SK-N-SH (cell line): ENCODE results near the gene PAWR. TPM values are rescaled to one million over a fixed set of nuclear protein-coding genes. Genes with fewer than 3 reads are reported as not detected.

Source experiments
- CTCF ChIA-PET: fragments of 300-600, 350-600 bp; formaldehyde crosslinking; extraction: SDS; loops from one replicate; lab custom pipeline; 2021; lab: Yijun Ruan, JAX
- POLR2A ChIA-PET: fragments of 350-600 bp; sonication (Branson Sonifier 250); formaldehyde crosslinking; extraction: SDS; loops from one replicate; lab custom pipeline; 2020; ENCODE audit warnings: antibody characterized with exemption, inconsistent platforms; lab: Yijun Ruan, JAX
- DNase-seq: peaks from one replicate; pipeline ENCODE4 v3.0.0; 2012
- H2AFZ ChIP-seq: fragments of 200-600 bp; sonication (generic); 2 replicates; pipeline ENCODE4 v1.8.1; 2016; ENCODE audit warnings: antibody characterized with exemption, mild to moderate bottlenecking, low read depth
- H3F3A ChIP-seq: fragments of 200-600 bp; sonication (generic); replicated peaks from 2 replicates; pipeline ENCODE3; 2016; ENCODE audit warnings: antibody characterized with exemption, mild to moderate bottlenecking; ENCODE audit not compliant: insufficient read depth
- H3K27ac ChIP-seq, 2 experiments: fragments of 200-500 bp in 1 of 2; fragments of 200-600 bp in 1 of 2; sonication (Bioruptor generic) in 1 of 2; sonication (generic), shearing (Covaris generic) in 1 of 2; 2 replicates each; pipeline versions ENCODE4 v1.5.1 to v1.6.1; 2014 to 2016; ENCODE audit warnings: low read depth in 2 of 2, inconsistent platforms in 1 of 2, low read length in 1 of 2, mild to moderate bottlenecking in 1 of 2, mixed read lengths in 1 of 2
- H3K27me3 ChIP-seq: fragments of 200-600 bp; sonication (generic), shearing (Covaris generic); 2 replicates; pipeline ENCODE4 v1.6.1; 2016; ENCODE audit warnings: mixed run types; ENCODE audit not compliant: insufficient read depth
- H3K36me3 ChIP-seq, 2 experiments: fragments of 200-500 bp in 1 of 2; fragments of 200-600 bp in 1 of 2; sonication (Bioruptor generic) in 1 of 2; sonication (generic) in 1 of 2; replicated peaks in 1 of 2; 2 replicates each; pipeline versions ENCODE3 to v1.5.1; 2014 to 2016; ENCODE audit warnings: low read length in 1 of 2, mild to moderate bottlenecking in 1 of 2; ENCODE audit not compliant: insufficient read depth in 2 of 2, control insufficient read depth in 1 of 2
- H3K4me1 ChIP-seq, 2 experiments: fragments of 200-500 bp in 1 of 2; fragments of 200-600 bp in 1 of 2; sonication (Bioruptor generic) in 1 of 2; sonication (generic), shearing (Covaris generic) in 1 of 2; 2 replicates each; pipeline versions ENCODE4 v1.5.1 to v1.6.1; 2014 to 2016; ENCODE audit warnings: low read depth in 1 of 2, low read length in 1 of 2, mixed run types in 1 of 2; ENCODE audit not compliant: insufficient read depth in 2 of 2, control insufficient read depth in 1 of 2
- H3K4me2 ChIP-seq: fragments of 200-600 bp; sonication (generic), shearing (Covaris generic); 2 replicates; pipeline ENCODE4 v1.6.1; 2017; ENCODE audit warnings: mixed run types
- H3K4me3 ChIP-seq, 2 experiments: fragments of 200-500 bp in 1 of 2; fragments of 200-600 bp in 1 of 2; sonication (Bioruptor generic) in 1 of 2; sonication (generic), shearing (Covaris generic) in 1 of 2; 2 replicates each; pipeline versions ENCODE4 v1.5.1 to v1.8.1; 2014 to 2016; ENCODE audit warnings: low read depth in 2 of 2, inconsistent platforms in 1 of 2, low read length in 1 of 2, mild to moderate bottlenecking in 1 of 2, mixed read lengths in 1 of 2, moderate library complexity in 1 of 2
- H3K79me2 ChIP-seq: fragments of 200-600 bp; sonication (generic); 2 replicates; pipeline ENCODE4 v1.8.1; 2017; ENCODE audit warnings: mild to moderate bottlenecking; ENCODE audit not compliant: insufficient read depth
- H3K9ac ChIP-seq: fragments of 200-600 bp; sonication (generic); 2 replicates; pipeline ENCODE4 v1.6.1; 2017; ENCODE audit warnings: mixed run types
- H3K9me2 ChIP-seq: fragments of 200-600 bp; sonication (generic); 2 replicates; pipeline ENCODE4 v1.6.1; 2017; ENCODE audit warnings: mixed run types
- H3K9me3 ChIP-seq: fragments of 200-600 bp; sonication (generic); 2 replicates; pipeline ENCODE4 v1.6.1; 2017; ENCODE audit warnings: mixed run types, mild to moderate bottlenecking, moderate library complexity
- H4K20me1 ChIP-seq: fragments of 200-600 bp; sonication (generic); 2 replicates; pipeline ENCODE4 v1.6.1; 2017; ENCODE audit warnings: mild to moderate bottlenecking, mixed run types; ENCODE audit not compliant: insufficient read depth
- CHD2 ChIP-seq: fragments of 150-350 bp; IDR thresholded peaks from 2 replicates; pipeline ENCODE4 v1.6.1; 2018; ENCODE audit warnings: low read length; ENCODE audit not compliant: partially characterized antibody
- CTCF ChIP-seq: fragments of 200-600 bp; sonication (generic); IDR thresholded peaks from 2 replicates; pipeline ENCODE4 v1.6.1; 2017; ENCODE audit warnings: antibody characterized with exemption, mild to moderate bottlenecking, moderate library complexity
- ELF1 ChIP-seq: IDR thresholded peaks from 2 replicates; pipeline ENCODE4 v1.4.0; 2012
- EP300 ChIP-seq, 2 experiments: IDR thresholded peaks; 2 replicates each; pipeline versions ENCODE4 v1.4.0 to v1.6.1; 2012; ENCODE audit warnings: borderline replicate concordance in 1 of 2, low read depth in 1 of 2, low read length in 1 of 2
- EZH2phosphoT487 ChIP-seq: fragments of 200-600 bp; sonication (generic); IDR thresholded peaks from 2 replicates; pipeline ENCODE4 v1.6.1; 2017; ENCODE audit warnings: low read depth, mixed run types, mild to moderate bottlenecking, antibody characterized with exemption, moderate library complexity, borderline replicate concordance
- FOSL2 ChIP-seq: IDR thresholded peaks from 2 replicates; pipeline ENCODE4 v1.4.0; 2012; ENCODE audit warnings: low read depth, mild to moderate bottlenecking, moderate library complexity, borderline replicate concordance
- FOXJ3 ChIP-seq: sonication (generic); formaldehyde crosslinking; IDR thresholded peaks from 2 replicates; pipeline ENCODE4 v1.5.1; 2020; ENCODE audit warnings: mild to moderate bottlenecking, missing genetic modification reagents
- FOXM1 ChIP-seq: IDR thresholded peaks from 2 replicates; pipeline ENCODE4 v1.4.0; 2012; ENCODE audit warnings: low read depth, mild to moderate bottlenecking
- JUND ChIP-seq: IDR thresholded peaks from 2 replicates; pipeline ENCODE4 v1.4.0; 2012
- MXI1 ChIP-seq: IDR thresholded peaks from 2 replicates; pipeline ENCODE4 v1.6.1; 2012; ENCODE audit warnings: mild to moderate bottlenecking, low read depth, low read length, improper control_type of control experiment
- NFIC ChIP-seq: IDR thresholded peaks from 2 replicates; pipeline ENCODE4 v1.4.0; 2012; ENCODE audit warnings: borderline replicate concordance
- NRF1 ChIP-seq: IDR thresholded peaks from 2 replicates; pipeline ENCODE4 v1.6.1; 2012; ENCODE audit warnings: low read depth, mild to moderate bottlenecking, low read length
- RXRA ChIP-seq: IDR thresholded peaks from 2 replicates; pipeline ENCODE4 v1.4.0; 2012; ENCODE audit warnings: low read depth, mild to moderate bottlenecking, borderline replicate concordance
- SMC3 ChIP-seq: IDR thresholded peaks from 2 replicates; pipeline ENCODE4 v1.6.1; 2012; ENCODE audit warnings: low read depth, low read length, improper control_type of control experiment
- TAF1 ChIP-seq: IDR thresholded peaks from 2 replicates; pipeline ENCODE4 v1.6.1; 2012; ENCODE audit warnings: low read depth, mild to moderate bottlenecking, low read length, moderate library complexity, borderline replicate concordance
- TCF12 ChIP-seq: IDR thresholded peaks from 2 replicates; pipeline ENCODE4 v1.4.0; 2012
- TEAD4 ChIP-seq: IDR thresholded peaks from 2 replicates; pipeline ENCODE4 v1.4.0; 2012; ENCODE audit warnings: mild to moderate bottlenecking, borderline replicate concordance; ENCODE audit not compliant: insufficient read depth
- WGBS: methylation state at CpG from one replicate; pipeline ENCODE4 v1.1.6; 2017; ENCODE audit warnings: low lambda C conversion rate; 5-methylcytosine and 5-hydroxymethylcytosine counted together
- polyA plus RNA-seq, 3 experiments: library from polyadenylated mRNA; depleted of rRNA; stranded (reverse); fragments of >200 nt; gene quantifications; 2 replicates each; pipeline ENCODE4 v1.2.3, GENCODE V29; 2012
- TF ChIP-seq, protein P1 (sequence below): fragments of 150-350 bp; IDR thresholded peaks from 2 replicates; pipeline ENCODE4 v1.6.1; 2016; ENCODE audit warnings: mild to moderate bottlenecking, low read depth, low read length
- TF ChIP-seq, protein P2 (sequence below): IDR thresholded peaks from 2 replicates; pipeline ENCODE4 v1.4.0; 2012; ENCODE audit warnings: low read depth, borderline replicate concordance
- TF ChIP-seq, protein P3 (sequence below): IDR thresholded peaks from 2 replicates; pipeline ENCODE4 v1.4.0; 2012; ENCODE audit warnings: low read depth
- TF ChIP-seq, protein P4 (sequence below): fragments of 150-350 bp; IDR thresholded peaks from 2 replicates; pipeline ENCODE4 v1.6.1; 2017; ENCODE audit warnings: antibody characterized with exemption, low read length, low read depth, borderline replicate concordance

Gene PAWR
- polyA plus RNA-seq, 1 of the 3 experiments (the other 2 are of a cell fraction): 1.8 TPM

DNA sequence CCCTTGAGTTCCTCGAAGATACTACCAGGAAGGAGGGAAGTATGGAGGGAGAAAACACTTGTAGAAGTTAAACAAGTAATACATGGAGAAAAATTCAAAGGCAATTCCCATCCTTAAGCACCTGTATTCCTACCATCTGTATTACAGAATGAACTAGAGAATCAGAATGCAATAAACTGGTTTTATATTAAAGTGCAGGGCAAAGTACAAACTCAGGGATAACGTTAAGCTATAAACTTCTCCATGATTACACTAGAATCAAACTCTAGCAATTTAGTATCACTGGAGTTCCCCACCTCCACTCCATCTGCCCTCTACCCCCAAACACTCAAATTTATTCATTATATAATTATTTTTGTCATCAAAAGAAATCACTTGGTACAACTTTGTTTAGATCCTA, 13.1 kb downstream of the PAWR start (continued):
- TF ChIP-seq EZH2phosphoT487 (no peak), TAF1 (no peak), RXRA (no peak), FOXM1 (no peak), CTCF (no peak), NFIC (no peak), JUND (no peak)
- TF ChIP-seq, protein P1, sequence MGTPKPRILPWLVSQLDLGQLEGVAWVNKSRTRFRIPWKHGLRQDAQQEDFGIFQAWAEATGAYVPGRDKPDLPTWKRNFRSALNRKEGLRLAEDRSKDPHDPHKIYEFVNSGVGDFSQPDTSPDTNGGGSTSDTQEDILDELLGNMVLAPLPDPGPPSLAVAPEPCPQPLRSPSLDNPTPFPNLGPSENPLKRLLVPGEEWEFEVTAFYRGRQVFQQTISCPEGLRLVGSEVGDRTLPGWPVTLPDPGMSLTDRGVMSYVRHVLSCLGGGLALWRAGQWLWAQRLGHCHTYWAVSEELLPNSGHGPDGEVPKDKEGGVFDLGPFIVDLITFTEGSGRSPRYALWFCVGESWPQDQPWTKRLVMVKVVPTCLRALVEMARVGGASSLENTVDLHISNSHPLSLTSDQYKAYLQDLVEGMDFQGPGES: no peak

DNA sequence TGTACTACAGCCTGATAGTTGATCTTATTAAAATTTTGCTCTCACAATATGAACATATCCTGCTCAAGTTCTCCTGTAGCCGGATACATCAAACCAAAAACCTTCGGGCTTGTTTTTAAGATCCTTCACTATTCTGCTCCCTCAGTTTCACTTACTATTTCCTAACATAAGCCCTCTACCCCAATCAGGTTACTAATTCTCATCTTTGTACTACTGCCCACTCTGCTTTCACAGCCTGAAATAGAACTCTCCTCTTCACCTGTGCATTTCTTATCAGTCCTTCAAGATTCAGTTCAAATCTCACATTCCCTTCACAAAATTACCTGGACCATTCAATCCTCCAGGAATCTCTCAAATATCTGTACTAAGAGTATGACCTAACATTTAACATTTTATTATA, 14.2 kb downstream of the PAWR start:
- peaks cover 0 to 5% of the 10 kb centered on the region in 2 experiments for H3K36me3 ChIP-seq
- H4K20me1 ChIP-seq: no peaks in the 10 kb centered on the region
- H3K9me3 ChIP-seq: peaks cover 2% of the 10 kb centered on the region; the same call in 1 of the 2 replicates
- no peak for DNase-seq
- H3K4me2 ChIP-seq: no peak overlapping the region
- TF ChIP-seq NRF1 (no peak), EZH2phosphoT487 (no peak), EP300 (IDR thresholded peaks at IDR 0.05; ENCODE audit: borderline replicate concordance in 1 of 2, low read depth in 1 of 2, low read length in 1 of 2) (no peak), MXI1 (no peak), FOSL2 (no peak), TCF12 (no peak), TEAD4 (no peak), SMC3 (no peak), ELF1 (no peak), RXRA (no peak), FOXJ3 (CRISPR knock-in tag) (no peak), TAF1 (no peak), CTCF (no peak), CHD2 (no peak), JUND (no peak), FOXM1 (no peak)
- TF ChIP-seq, protein P2, sequence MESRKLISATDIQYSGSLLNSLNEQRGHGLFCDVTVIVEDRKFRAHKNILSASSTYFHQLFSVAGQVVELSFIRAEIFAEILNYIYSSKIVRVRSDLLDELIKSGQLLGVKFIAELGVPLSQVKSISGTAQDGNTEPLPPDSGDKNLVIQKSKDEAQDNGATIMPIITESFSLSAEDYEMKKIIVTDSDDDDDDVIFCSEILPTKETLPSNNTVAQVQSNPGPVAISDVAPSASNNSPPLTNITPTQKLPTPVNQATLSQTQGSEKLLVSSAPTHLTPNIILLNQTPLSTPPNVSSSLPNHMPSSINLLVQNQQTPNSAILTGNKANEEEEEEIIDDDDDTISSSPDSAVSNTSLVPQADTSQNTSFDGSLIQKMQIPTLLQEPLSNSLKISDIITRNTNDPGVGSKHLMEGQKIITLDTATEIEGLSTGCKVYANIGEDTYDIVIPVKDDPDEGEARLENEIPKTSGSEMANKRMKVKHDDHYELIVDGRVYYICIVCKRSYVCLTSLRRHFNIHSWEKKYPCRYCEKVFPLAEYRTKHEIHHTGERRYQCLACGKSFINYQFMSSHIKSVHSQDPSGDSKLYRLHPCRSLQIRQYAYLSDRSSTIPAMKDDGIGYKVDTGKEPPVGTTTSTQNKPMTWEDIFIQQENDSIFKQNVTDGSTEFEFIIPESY: no peak
- TF ChIP-seq, protein P3, sequence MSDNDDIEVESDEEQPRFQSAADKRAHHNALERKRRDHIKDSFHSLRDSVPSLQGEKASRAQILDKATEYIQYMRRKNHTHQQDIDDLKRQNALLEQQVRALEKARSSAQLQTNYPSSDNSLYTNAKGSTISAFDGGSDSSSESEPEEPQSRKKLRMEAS: no peak
- TF ChIP-seq, protein P4, sequence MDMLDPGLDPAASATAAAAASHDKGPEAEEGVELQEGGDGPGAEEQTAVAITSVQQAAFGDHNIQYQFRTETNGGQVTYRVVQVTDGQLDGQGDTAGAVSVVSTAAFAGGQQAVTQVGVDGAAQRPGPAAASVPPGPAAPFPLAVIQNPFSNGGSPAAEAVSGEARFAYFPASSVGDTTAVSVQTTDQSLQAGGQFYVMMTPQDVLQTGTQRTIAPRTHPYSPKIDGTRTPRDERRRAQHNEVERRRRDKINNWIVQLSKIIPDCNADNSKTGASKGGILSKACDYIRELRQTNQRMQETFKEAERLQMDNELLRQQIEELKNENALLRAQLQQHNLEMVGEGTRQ: no peak
- TF ChIP-seq, all 33 proteins: peak for 0
- no peak overlapping the region for H3K9ac ChIP-seq
- H3K79me2 ChIP-seq: peaks cover 25% of the 10 kb centered on the region; the same call in 1 of the 2 replicates
- H3K4me3 ChIP-seq: no peak overlapping the region
- 27% methylated on average over 2 of the region's 2 CpGs for WGBS
- no peaks in the 10 kb centered on the region for H3F3A ChIP-seq
- no peak overlapping the region for H3K27ac ChIP-seq
- H3K27me3 ChIP-seq: no peaks in the 10 kb centered on the region
- ChIA-PET CTCF (no interaction called here), POLR2A (no interaction called here)
- no peaks in the 10 kb centered on the region for H3K9me2 ChIP-seq
- H3K4me1 ChIP-seq: no peaks in the 10 kb centered on the region
- no peak overlapping the region for H2AFZ ChIP-seq
